ENCODE data around the gene CKS2.
"Not testable (repeated sequence)": the region's sequence is repeated elsewhere in the genome, so short reads cannot be mapped to it uniquely, and the experiment has no call there.

Gene CKS2

GRCh38 chr9:89311346-89312221 is 589 bp downstream of the CKS2 start:
- DNase-seq, result peak in 1 of 2 donors; percentile 42

- no peak for DNase-seq
These were observed 1.2 kb downstream of the CKS2 start for GRCh38 chr9:89312222-89312571.

- DNase-seq, result no peak
These were observed 2.8 kb downstream of the CKS2 start for GRCh38 chr9:89313842-89314241.

- no peak for DNase-seq
These were observed 4.0 kb downstream of the CKS2 start for GRCh38 chr9:89314955-89315354.

GRCh38 chr9:89315482-89315881 is 4.5 kb downstream of the CKS2 start:
- no peak for DNase-seq

GRCh38 chr9:89317282-89317681 is 6.3 kb downstream of the CKS2 start:
- DNase-seq, result no peak

GRCh38 chr9:89318123-89319014 is 7.4 kb downstream of the CKS2 start, which contains the start of gene SECISBP2:
Gene SECISBP2, plus strand, starts transcription at chr9:89318500. Its CDS starts 77 bp downstream, at chr9:89318577.
- DNase-seq, result peak; percentile 95 to 96

- DNase-seq, result no peak
These were observed 8.3 kb downstream of the CKS2 start for GRCh38 chr9:89319015-89319905.

- no peak for DNase-seq
These were observed 12.4 kb downstream of the CKS2 start for GRCh38 chr9:89323390-89323789.

- no peak for DNase-seq
These were observed 14.7 kb downstream of the CKS2 start for GRCh38 chr9:89325733-89326132.

- no peak for DNase-seq
These were observed 17.1 kb downstream of the CKS2 start for GRCh38 chr9:89328064-89328463.

GRCh38 chr9:89329917-89330316 is 18.9 kb downstream of the CKS2 start:
- DNase-seq, result no peak

- no peak for DNase-seq
These were observed 19.5 kb downstream of the CKS2 start for GRCh38 chr9:89330513-89330912.

GRCh38 chr9:89339807-89340206 is 28.8 kb downstream of the CKS2 start:
- DNase-seq, result no peak

GRCh38 chr9:89340332-89340731 is 29.3 kb downstream of the CKS2 start:
- no peak for DNase-seq

- no peak for DNase-seq
These were observed 31.2 kb downstream of the CKS2 start for GRCh38 chr9:89342213-89342612.

- no peak for DNase-seq
These were observed 32.0 kb downstream of the CKS2 start for GRCh38 chr9:89342948-89343347.

- not testable (repeated sequence) for DNase-seq
These were observed 32.8 kb downstream of the CKS2 start for GRCh38 chr9:89343812-89344211.

- no peak for DNase-seq
These were observed 34.5 kb downstream of the CKS2 start for GRCh38 chr9:89345476-89345875.

- no peak for DNase-seq
These were observed 35.7 kb downstream of the CKS2 start for GRCh38 chr9:89346696-89347095.

- DNase-seq, result no peak
These were observed 36.7 kb downstream of the CKS2 start for GRCh38 chr9:89347651-89348050.

GRCh38 chr9:89349607-89350006 is 38.6 kb downstream of the CKS2 start:
- DNase-seq, result no peak
